SU-DHL-6 (cell line): ENCODE measurements around the gene PTPRK.

Source experiments
- H2AFZ ChIP-seq: fragments of 200-600 bp; sonication (generic); 2 replicates; pipeline ENCODE4 v1.6.1; 2014; ENCODE audit warnings: low read depth, mild to moderate bottlenecking, moderate library complexity, mixed read lengths, antibody characterized with exemption, low read length; ENCODE audit not compliant: severe bottlenecking
- H3F3A ChIP-seq: fragments of 200-600 bp; shearing (Covaris generic); 2 replicates; pipeline ENCODE4 v1.6.0; 2016; ENCODE audit warnings: antibody characterized with exemption, mild to moderate bottlenecking; ENCODE audit not compliant: insufficient read depth
- H3K27ac ChIP-seq: fragments of 200-600 bp; sonication (generic); 2 replicates; pipeline ENCODE4 v1.5.1; 2016; ENCODE audit warnings: low read depth, mild to moderate bottlenecking, low read length, moderate library complexity, mixed read lengths
- H3K27me3 ChIP-seq: fragments of 200-600 bp; sonication (generic), shearing (Covaris generic); 2 replicates; pipeline ENCODE4 v1.6.0; 2014; ENCODE audit warnings: mild to moderate bottlenecking, low read length
- H3K36me3 ChIP-seq: fragments of 200-600 bp; sonication (generic); 2 replicates; pipeline ENCODE4 v1.6.1; 2014; ENCODE audit warnings: mild to moderate bottlenecking, low read length, mixed read lengths
- H3K4me2 ChIP-seq: fragments of 300-600, 200-600 bp; shearing (Covaris generic), sonication (generic); 2 replicates; pipeline ENCODE4 v1.6.0; 2014; ENCODE audit warnings: low read length, low read depth, mild to moderate bottlenecking; ENCODE audit not compliant: poor library complexity, severe bottlenecking
- H3K4me3 ChIP-seq: fragments of 200-600 bp; sonication (generic); 2 replicates; pipeline ENCODE4 v1.5.1; 2014; ENCODE audit warnings: antibody characterized with exemption, low read length, mild to moderate bottlenecking, mixed read lengths; ENCODE audit not compliant: insufficient read depth, poor library complexity, severe bottlenecking
- H3K79me2 ChIP-seq: fragments of 200-600 bp; sonication (generic); 2 replicates; pipeline ENCODE4 v1.6.1; 2014; ENCODE audit warnings: mild to moderate bottlenecking, low read length, moderate library complexity; ENCODE audit not compliant: insufficient read depth
- H3K9ac ChIP-seq: fragments of 200-600 bp; sonication (generic); 2 replicates; pipeline ENCODE4 v1.7.0; 2014; ENCODE audit warnings: mild to moderate bottlenecking, low read length
- H3K9me2 ChIP-seq: fragments of 200-600 bp; sonication (generic); replicated peaks from 2 replicates; pipeline ENCODE4 v1.6.1; 2014; ENCODE audit warnings: low read length; ENCODE audit not compliant: insufficient read depth
- H3K9me3 ChIP-seq: fragments of 200-600 bp; sonication (generic); 2 replicates; pipeline ENCODE4 v1.6.1; 2014; ENCODE audit warnings: low read length, mixed read lengths; ENCODE audit not compliant: insufficient read depth
- H4K20me1 ChIP-seq: fragments of 200-600 bp; sonication (generic); 2 replicates; pipeline ENCODE4 v1.6.1; 2014; ENCODE audit warnings: low read depth, mild to moderate bottlenecking, antibody characterized with exemption, low read length, moderate library complexity, mixed read lengths
- CTCF ChIP-seq: fragments of 200-600 bp; sonication (generic); IDR thresholded peaks from one replicate; pipeline ENCODE4 v1.5.1; 2017; ENCODE audit warnings: antibody characterized with exemption, mild to moderate bottlenecking, low read length, moderate library complexity; ENCODE audit not compliant: insufficient read depth, poor library complexity, severe bottlenecking
- EZH2phosphoT487 ChIP-seq: fragments of 200-600 bp; sonication (generic), shearing (Covaris generic); conservative IDR thresholded peaks from 2 replicates; pipeline ENCODE4 v1.6.1; 2018; ENCODE audit warnings: mild to moderate bottlenecking, antibody characterized with exemption, low read length, moderate library complexity, mixed read lengths

The PTPRK gene

DNA sequence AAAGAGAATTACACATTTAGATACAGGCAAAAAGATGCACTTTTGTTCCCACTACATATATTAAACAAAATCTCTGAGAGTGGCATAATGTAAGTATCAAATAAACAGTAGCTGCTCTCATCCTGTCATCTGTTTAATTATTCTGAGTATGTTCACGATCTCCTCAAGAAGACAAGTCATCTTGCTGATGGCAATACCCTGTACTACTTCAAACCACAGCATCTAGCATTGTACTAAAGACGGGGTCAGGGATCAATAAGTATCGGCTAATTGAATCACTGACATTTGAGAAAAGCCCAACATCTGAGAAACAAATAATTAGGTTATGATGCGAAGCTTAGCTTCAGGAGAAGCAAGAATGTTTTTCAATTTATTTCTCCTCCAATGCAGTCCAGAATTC, 175.1 kb downstream of the PTPRK start:
- no peak overlapping the region for H3K4me2 ChIP-seq
- H3K79me2 ChIP-seq, result no peaks in the 10 kb centered on the region
- H3K36me3 ChIP-seq, result no peaks in the 10 kb centered on the region
- no peaks in the 10 kb centered on the region for H4K20me1 ChIP-seq
- TF ChIP-seq CTCF (no peak), EZH2phosphoT487 (no peak)
- no peaks in the 10 kb centered on the region for H3K9me3 ChIP-seq
- H3K27ac ChIP-seq, result no peak overlapping the region
- H3K27me3 ChIP-seq, result no peaks in the 10 kb centered on the region
- H3F3A ChIP-seq, result no peaks in the 10 kb centered on the region
- no peaks in the 10 kb centered on the region for H3K9me2 ChIP-seq
- H3K9ac ChIP-seq, result no peak overlapping the region
- H2AFZ ChIP-seq, result no peak overlapping the region
- H3K4me3 ChIP-seq, result no peak overlapping the region

DNA sequence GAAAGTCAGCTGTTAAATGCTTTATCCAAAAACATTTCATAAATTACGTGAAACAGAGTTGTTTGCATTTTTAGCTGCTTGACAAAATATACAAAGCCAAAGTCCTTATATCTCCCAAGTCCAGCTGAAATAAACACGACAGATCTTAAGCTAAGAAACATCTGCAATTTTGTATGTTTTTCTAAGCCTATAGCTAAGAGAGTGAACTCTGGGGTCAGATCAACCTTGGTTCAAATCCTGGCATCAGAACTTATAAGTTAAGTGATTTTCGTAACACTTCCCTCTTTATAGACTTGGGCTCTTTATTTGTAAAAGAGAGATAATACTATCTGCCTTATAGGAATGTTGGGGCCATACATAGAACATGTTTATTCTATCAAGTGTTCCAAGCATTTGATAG, 176.7 kb downstream of the PTPRK start:
- H3K79me2 ChIP-seq, result no peaks in the 10 kb centered on the region

DNA sequence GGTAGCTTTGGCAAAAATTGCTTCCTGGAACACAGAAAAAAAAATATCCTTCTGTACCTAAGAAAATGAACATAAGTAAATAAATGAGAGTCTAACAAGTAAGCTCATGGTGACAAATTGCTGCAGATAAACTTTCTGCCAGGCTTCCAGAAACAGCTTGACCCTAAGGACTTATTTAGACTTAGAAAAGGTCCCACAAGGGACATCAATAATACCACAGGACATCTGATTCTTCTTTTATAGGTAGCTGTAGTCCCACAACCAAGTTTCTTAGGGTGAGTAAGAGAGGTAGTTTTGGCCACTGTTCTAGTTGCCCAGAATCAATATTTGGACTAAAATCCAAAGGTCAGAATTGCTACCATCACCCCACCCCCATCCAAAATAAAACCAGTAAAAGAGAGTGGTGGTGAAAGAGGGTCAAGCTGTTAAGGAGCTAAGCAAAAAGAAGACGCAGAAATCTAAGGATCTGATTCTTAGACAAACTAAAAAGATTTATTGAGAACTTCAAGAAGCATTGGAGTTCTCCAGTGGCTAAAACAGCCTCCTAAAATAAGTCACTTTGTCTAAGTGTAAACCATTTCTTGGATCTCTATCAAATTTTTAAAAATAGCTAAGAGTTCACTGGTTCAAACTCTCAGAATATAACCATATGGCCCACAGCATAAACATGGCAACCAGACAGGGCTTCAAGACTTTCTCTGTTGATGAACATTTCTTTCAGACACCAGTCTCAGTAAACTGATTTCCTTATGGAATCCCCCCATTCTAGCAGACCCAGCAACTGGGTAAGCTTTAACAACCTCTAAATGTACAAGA, 180.6 kb downstream of the PTPRK start:
- no peak overlapping the region for H3K4me3 ChIP-seq
- H3K9ac ChIP-seq, result no peak overlapping the region
- H3K79me2 ChIP-seq, result no peaks in the 10 kb centered on the region
- H4K20me1 ChIP-seq, result no peaks in the 10 kb centered on the region
- H3K27me3 ChIP-seq, result no peaks in the 10 kb centered on the region
- no peak overlapping the region for H3K4me2 ChIP-seq
- H3K9me2 ChIP-seq, result no peaks in the 10 kb centered on the region
- H3K36me3 ChIP-seq, result no peaks in the 10 kb centered on the region
- no peaks in the 10 kb centered on the region for H3K9me3 ChIP-seq
- H3F3A ChIP-seq, result no peaks in the 10 kb centered on the region
- H3K27ac ChIP-seq, result no peak overlapping the region
- no peak for TF ChIP-seq EZH2phosphoT487
- TF ChIP-seq CTCF, result no peak
- H2AFZ ChIP-seq, result no peak overlapping the region

More for the DNA sequence above, 176.7 kb downstream of the PTPRK start:
- no peak overlapping the region for H3K4me3 ChIP-seq
- H3K9me3 ChIP-seq, result no peaks in the 10 kb centered on the region
- H3K27me3 ChIP-seq, result no peaks in the 10 kb centered on the region
- TF ChIP-seq CTCF (no peak), EZH2phosphoT487 (no peak)
- H3K27ac ChIP-seq, result no peak overlapping the region
- H2AFZ ChIP-seq, result no peak overlapping the region
- H3F3A ChIP-seq, result no peaks in the 10 kb centered on the region
- H3K9ac ChIP-seq, result no peak overlapping the region
- H3K36me3 ChIP-seq, result no peaks in the 10 kb centered on the region
- H3K4me2 ChIP-seq, result no peak overlapping the region
- H3K9me2 ChIP-seq, result no peaks in the 10 kb centered on the region
- no peaks in the 10 kb centered on the region for H4K20me1 ChIP-seq
